ENCODE measurements around the gene KPNB1.

Gene KPNB1

GRCh38 chr17:47660064-47660492, 10.4 kb downstream of the KPNB1 start:
- H3K27ac ChIP-seq (ENCODE audit: low read depth, low read length), result peak overlapping the region; percentile 26
- H3K36me3 ChIP-seq (ENCODE audit: low read length), result peaks cover 69% of the 10 kb centered on the region
- TF ChIP-seq EZH2phosphoT487 (conservative IDR thresholded peaks at IDR 0.05; ENCODE audit: low read length) (no peak), CTCF (IDR thresholded peaks at IDR 0.05; ENCODE audit: insufficient read depth, low read length, poor library complexity, severe bottlenecking) (no peak)
- no peaks in the 10 kb centered on the region for H3K27me3 ChIP-seq (ENCODE audit: low read length)
- no peak overlapping the region for H3K9ac ChIP-seq (ENCODE audit: low read length)
- H3F3A ChIP-seq (ENCODE audit: insufficient read depth), result peaks cover 39% of the 10 kb centered on the region
- H2AFZ ChIP-seq (ENCODE audit: low read depth, low read length, severe bottlenecking), result no peak overlapping the region
- H3K4me2 ChIP-seq (ENCODE audit: low read depth, low read length, poor library complexity, severe bottlenecking), result no peak overlapping the region
- peaks cover 30% of the 10 kb centered on the region; the same call in 1 of the 2 replicates for H4K20me1 ChIP-seq (ENCODE audit: low read depth, low read length)
- H3K4me3 ChIP-seq (ENCODE audit: insufficient read depth, low read length, poor library complexity, severe bottlenecking), result no peak overlapping the region
- H3K9me2 ChIP-seq (replicated peaks; ENCODE audit: insufficient read depth, low read length), result no peaks in the 10 kb centered on the region
- no peaks in the 10 kb centered on the region for H3K9me3 ChIP-seq (ENCODE audit: insufficient read depth, low read length)
- peaks cover 57% of the 10 kb centered on the region for H3K79me2 ChIP-seq (ENCODE audit: insufficient read depth, low read length)

DNA sequence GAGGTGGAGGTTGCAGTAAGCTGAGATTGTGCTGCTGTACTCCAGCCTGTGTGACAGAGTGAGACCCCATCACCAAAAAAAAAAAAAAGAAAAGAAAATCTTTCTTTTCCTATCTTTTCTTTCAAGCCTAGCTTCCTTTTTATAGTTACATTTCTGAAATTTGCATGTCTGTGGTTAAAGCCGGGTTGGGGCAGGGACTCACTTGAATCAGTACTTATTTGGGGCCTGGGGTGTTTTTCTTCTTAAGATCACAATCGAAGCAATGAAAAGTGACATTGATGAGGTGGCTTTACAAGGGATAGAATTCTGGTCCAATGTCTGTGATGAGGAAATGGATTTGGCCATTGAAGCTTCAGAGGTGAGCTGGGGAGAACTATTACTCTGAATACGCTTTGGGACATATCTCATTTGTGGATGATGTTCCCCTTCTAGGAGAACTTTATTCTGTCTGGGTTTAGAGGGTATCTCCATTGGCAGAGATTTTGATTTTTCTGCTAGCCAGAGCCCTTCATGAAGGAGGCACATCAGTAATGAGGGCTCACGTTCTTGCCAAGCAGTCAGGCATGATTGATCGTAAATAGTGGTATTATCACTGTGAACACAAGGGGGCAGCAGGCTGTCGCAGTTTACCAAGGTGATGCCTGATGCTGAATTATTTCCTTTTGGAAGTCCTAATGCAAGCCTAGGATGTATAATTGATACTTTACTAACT, 14.3 kb downstream of the KPNB1 start:
- Histone ChIP-seq H2AFZ (ENCODE audit: low read depth, low read length, severe bottlenecking) (no peak overlapping the region), H3K79me2 (ENCODE audit: insufficient read depth, low read length) (peaks cover 28% of the 10 kb centered on the region), H3K9ac (ENCODE audit: low read length) (no peak overlapping the region), H3K27ac (ENCODE audit: low read depth, low read length) (peak overlapping the region; percentile 57), H3K4me2 (ENCODE audit: low read depth, low read length, poor library complexity, severe bottlenecking) (peak overlapping the region; percentile 1), H3F3A (ENCODE audit: insufficient read depth) (peaks cover 44% of the 10 kb centered on the region), H3K9me2 (replicated peaks; ENCODE audit: insufficient read depth, low read length) (no peaks in the 10 kb centered on the region), H3K27me3 (ENCODE audit: low read length) (no peaks in the 10 kb centered on the region), H3K36me3 (ENCODE audit: low read length) (peaks cover 67% of the 10 kb centered on the region), H4K20me1 (ENCODE audit: low read depth, low read length) (peaks cover 26% of the 10 kb centered on the region; the same call in 1 of the 2 replicates), H3K9me3 (ENCODE audit: insufficient read depth, low read length) (no peaks in the 10 kb centered on the region), H3K4me3 (ENCODE audit: insufficient read depth, low read length, poor library complexity, severe bottlenecking) (no peak overlapping the region)
- TF ChIP-seq EZH2phosphoT487 (conservative IDR thresholded peaks at IDR 0.05; ENCODE audit: low read length), result no peak
- peak; percentile 55 for TF ChIP-seq CTCF (IDR thresholded peaks at IDR 0.05; ENCODE audit: insufficient read depth, low read length, poor library complexity, severe bottlenecking)

GRCh38 chr17:47664624-47664941, 14.9 kb downstream of the KPNB1 start:
- no peak overlapping the region for H3K4me3 ChIP-seq (ENCODE audit: insufficient read depth, low read length, poor library complexity, severe bottlenecking)
- TF ChIP-seq CTCF (IDR thresholded peaks at IDR 0.05; ENCODE audit: insufficient read depth, low read length, poor library complexity, severe bottlenecking) (no peak), EZH2phosphoT487 (conservative IDR thresholded peaks at IDR 0.05; ENCODE audit: low read length) (no peak)
- peaks cover 28% of the 10 kb centered on the region; the same call in 1 of the 2 replicates for H4K20me1 ChIP-seq (ENCODE audit: low read depth, low read length)
- H3K79me2 ChIP-seq (ENCODE audit: insufficient read depth, low read length), result peaks cover 28% of the 10 kb centered on the region
- H3K4me2 ChIP-seq (ENCODE audit: low read depth, low read length, poor library complexity, severe bottlenecking), result no peak overlapping the region
- peaks cover 41% of the 10 kb centered on the region for H3F3A ChIP-seq (ENCODE audit: insufficient read depth)
- no peak overlapping the region for H2AFZ ChIP-seq (ENCODE audit: low read depth, low read length, severe bottlenecking)
- no peak overlapping the region for H3K9ac ChIP-seq (ENCODE audit: low read length)
- no peaks in the 10 kb centered on the region for H3K9me2 ChIP-seq (replicated peaks; ENCODE audit: insufficient read depth, low read length)
- H3K9me3 ChIP-seq (ENCODE audit: insufficient read depth, low read length), result no peaks in the 10 kb centered on the region
- H3K27ac ChIP-seq (ENCODE audit: low read depth, low read length), result no peak overlapping the region
- H3K27me3 ChIP-seq (ENCODE audit: low read length), result no peaks in the 10 kb centered on the region
- peaks cover 68% of the 10 kb centered on the region for H3K36me3 ChIP-seq (ENCODE audit: low read length)

All from SU-DHL-6 (cell line).